Calu3 (cell line): ENCODE measurements around the gene B4GALNT2. TPM values are rescaled to one million over a fixed set of nuclear protein-coding genes. Genes with fewer than 3 reads are reported as not detected.

Experiments used
- BruUV-seq: library from RNA; stranded (reverse); fragments of 400-500 nt; replicated peaks from 2 replicates; lab custom pipeline; 2021; lab: Mats Ljungman, UMichigan
- CTCF ChIA-PET: fragments of 300-600 bp; sonication (Branson Sonifier 250); formaldehyde crosslinking; loops from one replicate; lab custom pipeline; 2022; ENCODE audit warnings: antibody characterized with exemption; lab: Charles Lee
- DNase-seq: peaks from one replicate; pipeline ENCODE4 v3.0.0; 2022
- H3K27ac Mint-ChIP-seq: one replicate; pipeline ENCODE4 v1.8.0; 2022; ENCODE audit warnings: mixed read lengths; ENCODE audit not compliant: unreplicated experiment
- H3K27me3 Mint-ChIP-seq: one replicate; pipeline ENCODE4 v1.8.0; 2022; ENCODE audit warnings: mixed read lengths; ENCODE audit not compliant: unreplicated experiment
- H3K36me3 Mint-ChIP-seq: one replicate; pipeline ENCODE4 v1.8.0; 2022; ENCODE audit warnings: mild to moderate bottlenecking, moderate library complexity, mixed read lengths; ENCODE audit not compliant: insufficient read depth, unreplicated experiment
- H3K4me1 Mint-ChIP-seq: one replicate; pipeline ENCODE4 v1.8.0; 2022; ENCODE audit warnings: mild to moderate bottlenecking, low read depth, mixed read lengths; ENCODE audit not compliant: unreplicated experiment
- H3K4me3 Mint-ChIP-seq: one replicate; pipeline ENCODE4 v1.8.0; 2022; ENCODE audit warnings: mild to moderate bottlenecking, low read depth, moderate library complexity, mixed read lengths; ENCODE audit not compliant: unreplicated experiment
- H3K9me3 Mint-ChIP-seq: one replicate; pipeline ENCODE4 v1.8.0; 2022; ENCODE audit warnings: low read depth, mixed read lengths; ENCODE audit not compliant: unreplicated experiment
- intact Hi-C: fragments of 100-400 bp; cut with micrococcal nuclease; formaldehyde crosslinking; loops from one replicate; pipeline ENCODE4 v1.10.0; 2022; ENCODE audit not compliant: unreplicated experiment
- total RNA-seq: library from RNA; stranded (reverse); gene quantifications from 2 replicates; pipeline ENCODE4 v1.2.3, GENCODE V29; 2022
- TF ChIP-seq, protein P1 (sequence below): fragments of 200-600 bp; IDR thresholded peaks from one replicate; pipeline ENCODE4 v1.8.0; 2022; ENCODE audit warnings: antibody characterized with exemption; ENCODE audit not compliant: unreplicated experiment

The B4GALNT2 gene
- total RNA-seq, 1 experiment from 2014 or later: 1.3 TPM

DNA sequence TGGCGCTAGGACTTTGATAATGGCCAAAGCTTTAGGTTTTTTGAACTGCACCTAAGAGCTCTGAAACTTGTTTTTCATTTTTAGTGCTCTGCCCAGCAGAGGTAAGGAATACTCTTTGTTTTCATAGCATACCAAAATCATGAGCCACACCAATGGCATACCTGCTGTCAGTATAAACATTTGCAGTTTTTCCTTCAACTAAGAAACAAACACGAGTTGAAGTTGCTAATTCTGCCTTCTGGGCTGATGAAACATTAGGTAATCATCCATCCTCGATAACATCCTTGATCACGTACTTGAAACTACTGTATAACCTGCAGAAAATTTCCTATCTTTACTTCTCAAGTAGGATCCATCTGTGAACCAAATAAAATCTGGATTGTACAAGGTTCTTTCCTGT, 20.6 kb upstream of the B4GALNT2 start:
- intact Hi-C loops: no loop called here
- no peak for DNase-seq
- BruUV-seq: no TSS peak
- Mint-ChIP-seq H3K36me3 (no peaks in the 10 kb centered on the region), H3K4me1 (peaks cover 10% of the 10 kb centered on the region), H3K9me3 (no peaks in the 10 kb centered on the region), H3K27me3 (no peaks in the 10 kb centered on the region), H3K4me3 (no peak overlapping the region), H3K27ac (peak overlapping the region; percentile 43)
- CTCF ChIA-PET: no interaction called here
- TF ChIP-seq, protein P1, sequence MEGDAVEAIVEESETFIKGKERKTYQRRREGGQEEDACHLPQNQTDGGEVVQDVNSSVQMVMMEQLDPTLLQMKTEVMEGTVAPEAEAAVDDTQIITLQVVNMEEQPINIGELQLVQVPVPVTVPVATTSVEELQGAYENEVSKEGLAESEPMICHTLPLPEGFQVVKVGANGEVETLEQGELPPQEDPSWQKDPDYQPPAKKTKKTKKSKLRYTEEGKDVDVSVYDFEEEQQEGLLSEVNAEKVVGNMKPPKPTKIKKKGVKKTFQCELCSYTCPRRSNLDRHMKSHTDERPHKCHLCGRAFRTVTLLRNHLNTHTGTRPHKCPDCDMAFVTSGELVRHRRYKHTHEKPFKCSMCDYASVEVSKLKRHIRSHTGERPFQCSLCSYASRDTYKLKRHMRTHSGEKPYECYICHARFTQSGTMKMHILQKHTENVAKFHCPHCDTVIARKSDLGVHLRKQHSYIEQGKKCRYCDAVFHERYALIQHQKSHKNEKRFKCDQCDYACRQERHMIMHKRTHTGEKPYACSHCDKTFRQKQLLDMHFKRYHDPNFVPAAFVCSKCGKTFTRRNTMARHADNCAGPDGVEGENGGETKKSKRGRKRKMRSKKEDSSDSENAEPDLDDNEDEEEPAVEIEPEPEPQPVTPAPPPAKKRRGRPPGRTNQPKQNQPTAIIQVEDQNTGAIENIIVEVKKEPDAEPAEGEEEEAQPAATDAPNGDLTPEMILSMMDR: no peak

DNA sequence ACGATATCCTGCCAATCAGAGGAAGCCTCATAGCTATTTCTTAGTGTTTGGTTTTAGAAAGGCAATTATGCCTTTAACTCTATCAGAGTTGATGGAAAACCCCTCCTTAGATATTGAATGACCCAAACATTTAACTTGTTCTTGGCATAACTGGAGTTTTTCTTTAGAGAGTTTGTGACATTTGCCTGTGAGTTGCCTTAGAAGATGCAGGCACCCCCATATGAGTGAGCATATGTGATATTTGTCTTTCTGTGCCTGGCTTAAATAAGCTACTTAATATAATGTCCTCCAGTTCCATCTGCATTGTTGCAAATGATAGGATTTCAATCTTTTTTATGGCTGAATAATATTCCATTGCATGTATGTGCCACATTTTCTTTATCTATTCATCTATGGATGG, 19.6 kb upstream of the B4GALNT2 start:
- Mint-ChIP-seq H3K27me3 (no peaks in the 10 kb centered on the region), H3K36me3 (no peaks in the 10 kb centered on the region), H3K27ac (no peak overlapping the region), H3K9me3 (no peaks in the 10 kb centered on the region), H3K4me3 (no peak overlapping the region), H3K4me1 (peaks cover 7% of the 10 kb centered on the region)
- intact Hi-C loops: no loop called here
- CTCF ChIA-PET: no interaction called here
- DNase-seq: no peak
- BruUV-seq: no TSS peak
- TF ChIP-seq, protein P1: no peak

DNA sequence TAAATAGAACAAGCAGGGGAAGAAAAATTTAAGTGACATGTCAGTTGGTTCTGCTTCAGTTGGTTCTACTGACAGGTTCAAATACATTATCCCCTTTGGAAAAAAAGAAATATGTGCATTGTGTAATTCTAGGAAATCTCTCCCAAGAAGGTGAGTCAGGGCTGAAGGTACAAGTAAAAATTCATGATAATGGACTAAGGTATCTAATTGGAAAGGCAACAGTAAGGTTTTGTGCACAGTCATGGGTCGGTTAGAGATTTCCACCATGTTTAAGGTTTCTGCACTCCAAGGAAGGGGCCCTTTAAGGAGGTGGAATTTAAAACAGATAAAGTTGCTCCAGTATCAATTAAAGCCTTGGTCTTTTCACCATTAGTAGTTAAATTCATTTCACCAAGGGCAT, 17.9 kb upstream of the B4GALNT2 start:
- CTCF ChIA-PET: interaction anchor here (0.8 kb wide), 1 partner anchor 16 kb away, joined by 3 read pairs; no protein-coding TSS in a partner anchor
- no peaks in the 10 kb centered on the region for H3K36me3 Mint-ChIP-seq
- peaks cover 5% of the 10 kb centered on the region for H3K27me3 Mint-ChIP-seq
- TF ChIP-seq, protein P1: no peak
- no peak overlapping the region for H3K4me3 Mint-ChIP-seq
- no TSS peak for BruUV-seq
- no peak overlapping the region for H3K27ac Mint-ChIP-seq
- DNase-seq: no peak
- intact Hi-C loops: no loop called here
- H3K4me1 Mint-ChIP-seq: no peaks in the 10 kb centered on the region
- H3K9me3 Mint-ChIP-seq: no peaks in the 10 kb centered on the region

DNA sequence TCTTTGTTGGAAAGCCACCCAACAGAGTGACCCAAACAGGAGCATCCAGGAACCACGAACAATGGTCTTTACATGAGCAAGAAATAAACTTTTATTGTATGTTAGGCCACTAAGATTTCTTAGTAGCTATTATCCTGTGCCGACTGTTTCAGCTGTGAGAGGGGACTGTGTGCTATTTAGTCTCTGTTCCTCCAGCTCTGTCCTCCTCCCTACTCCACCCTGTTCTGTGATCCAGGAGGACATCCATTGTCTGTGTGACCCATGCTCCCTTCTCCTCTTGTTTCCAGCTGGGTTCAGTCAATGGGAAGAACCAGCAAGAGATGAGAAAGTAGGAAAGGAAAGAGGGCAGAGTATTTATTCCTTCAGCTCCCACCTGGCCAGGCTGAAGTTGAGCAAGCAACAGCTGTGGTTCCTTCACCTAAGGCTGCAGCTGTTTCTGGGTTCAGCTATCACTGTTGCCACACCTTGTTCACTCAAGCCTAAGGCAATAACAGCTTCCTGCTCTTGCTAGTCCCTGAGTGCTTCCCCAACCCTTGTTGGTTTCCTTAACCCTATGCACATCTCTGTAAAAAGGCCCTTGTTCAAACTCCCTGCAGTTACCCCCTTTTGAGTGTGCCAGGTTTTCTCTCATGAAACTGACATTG, 14.9 kb upstream of the B4GALNT2 start:
- no TSS peak for BruUV-seq
- no peak for DNase-seq

More for the DNA sequence above, 14.9 kb upstream of the B4GALNT2 start:
- CTCF ChIA-PET: interaction anchor here (0.6 to 1.0 kb wide), 4 partner anchors 11 to 145 kb away, joined by 3 to 6 read pairs (median 4); no protein-coding TSS in a partner anchor
- H3K36me3 Mint-ChIP-seq: no peaks in the 10 kb centered on the region
- H3K4me1 Mint-ChIP-seq: no peaks in the 10 kb centered on the region
- intact Hi-C loops: no loop called here
- H3K9me3 Mint-ChIP-seq: peaks cover 4% of the 10 kb centered on the region
- TF ChIP-seq, protein P1: no peak
- H3K27ac Mint-ChIP-seq: no peak overlapping the region
- H3K27me3 Mint-ChIP-seq: peaks cover 33% of the 10 kb centered on the region
- H3K4me3 Mint-ChIP-seq: no peak overlapping the region
